Neural progenitor cell (in vitro differentiated cells): Measurements from ENCODE around the gene EVI2A.

Source experiments
- CTCF ChIP-seq: fragments of 200-600 bp; sonication (generic); IDR thresholded peaks from 2 replicates; pipeline ENCODE4 v1.5.1; 2017; ENCODE audit warnings: antibody characterized with exemption, mild to moderate bottlenecking
- EZH2 ChIP-seq: fragments of 200-600 bp; sonication (generic); IDR thresholded peaks from 2 replicates; pipeline ENCODE4 v1.6.1; 2017; ENCODE audit warnings: antibody characterized with exemption, mild to moderate bottlenecking, moderate library complexity
- EZH2phosphoT487 ChIP-seq: fragments of 200-600 bp; sonication (generic); IDR thresholded peaks from 2 replicates; pipeline ENCODE4 v1.6.1; 2017; ENCODE audit warnings: antibody characterized with exemption

GRCh38 chr17:31286587-31286986 is 34.8 kb downstream of the EVI2A start:
- TF ChIP-seq CTCF, result no peak
- TF ChIP-seq EZH2phosphoT487, result no peak
- no peak for TF ChIP-seq EZH2
